ENCODE data around the gene EPM2AIP1. TPM values are rescaled to one million over a fixed set of nuclear protein-coding genes. Genes with fewer than 3 reads are reported as not detected.

Gene EPM2AIP1
- polyA plus RNA-seq, 1 of the 3 experiments (the other 2 are of a cell fraction): 4.7 TPM

DNA sequence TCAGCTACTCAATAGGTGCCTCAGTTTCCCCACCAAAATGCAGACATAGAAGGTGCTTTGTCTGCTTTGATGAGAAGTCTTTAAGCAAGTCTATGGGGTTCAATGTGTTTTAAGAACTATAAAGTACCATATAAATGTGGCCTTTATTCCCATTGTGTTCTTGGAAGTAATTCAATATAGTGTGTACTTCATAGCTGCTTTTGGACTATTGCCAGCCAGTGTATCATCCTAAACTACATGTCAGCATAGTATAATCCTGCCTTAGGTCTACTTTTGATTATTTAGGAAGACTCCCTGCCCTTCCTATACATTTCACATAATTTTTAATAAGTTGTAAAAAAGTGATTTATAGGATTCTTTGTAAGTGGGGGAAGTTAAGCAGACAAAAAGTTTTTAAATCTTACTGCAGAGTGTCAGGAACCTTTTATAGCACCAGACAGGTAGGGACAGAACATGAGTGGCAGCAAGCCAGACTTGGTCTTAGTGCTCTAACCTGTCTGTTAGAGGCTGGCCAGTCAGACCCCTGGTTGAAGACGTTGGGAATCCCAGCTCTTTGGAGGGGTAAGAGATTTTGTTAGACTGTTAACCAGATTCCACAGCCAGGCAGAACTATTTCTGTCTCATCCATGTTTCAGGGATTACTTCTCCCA lies 48.7 kb upstream of the EPM2AIP1 start:
- no peaks in the 10 kb centered on the region for H4K20me1 ChIP-seq (ENCODE audit: insufficient read depth)
- no peaks in the 10 kb centered on the region for H3K27me3 ChIP-seq (ENCODE audit: insufficient read depth)
- POLR2A ChIA-PET: no interaction called here
- H3K4me2 ChIP-seq: no peak overlapping the region
- WGBS (ENCODE audit: low lambda C conversion rate): 78% methylated on average over 1 of the region's 1 CpG
- no peak overlapping the region for H2AFZ ChIP-seq (ENCODE audit: low read depth)
- DNase-seq: no peak
- TF ChIP-seq NFIC (IDR thresholded peaks at IDR 0.05; ENCODE audit: borderline replicate concordance) (peak; percentile 12; the same call in 1 of the 2 replicates), FOXJ3 (CRISPR knock-in tag; IDR thresholded peaks at IDR 0.05) (no peak), EZH2phosphoT487 (IDR thresholded peaks at IDR 0.05; ENCODE audit: borderline replicate concordance, low read depth) (no peak)
- TF ChIP-seq, protein P1, sequence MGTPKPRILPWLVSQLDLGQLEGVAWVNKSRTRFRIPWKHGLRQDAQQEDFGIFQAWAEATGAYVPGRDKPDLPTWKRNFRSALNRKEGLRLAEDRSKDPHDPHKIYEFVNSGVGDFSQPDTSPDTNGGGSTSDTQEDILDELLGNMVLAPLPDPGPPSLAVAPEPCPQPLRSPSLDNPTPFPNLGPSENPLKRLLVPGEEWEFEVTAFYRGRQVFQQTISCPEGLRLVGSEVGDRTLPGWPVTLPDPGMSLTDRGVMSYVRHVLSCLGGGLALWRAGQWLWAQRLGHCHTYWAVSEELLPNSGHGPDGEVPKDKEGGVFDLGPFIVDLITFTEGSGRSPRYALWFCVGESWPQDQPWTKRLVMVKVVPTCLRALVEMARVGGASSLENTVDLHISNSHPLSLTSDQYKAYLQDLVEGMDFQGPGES (IDR thresholded peaks at IDR 0.05; ENCODE audit: low read depth, low read length): no peak
- no peaks in the 10 kb centered on the region for H3K9me3 ChIP-seq
- peaks cover 10% of the 10 kb centered on the region for H3F3A ChIP-seq (replicated peaks; ENCODE audit: insufficient read depth)
- H3K9me2 ChIP-seq: no peaks in the 10 kb centered on the region
- no peaks in the 10 kb centered on the region for H3K4me1 ChIP-seq (ENCODE audit: control insufficient read depth in 1 of 2, insufficient read depth in 2 of 2, low read depth in 1 of 2, low read length in 1 of 2)
- CTCF ChIA-PET: interaction anchor here (1.2 kb wide), 1 partner anchor 12 kb away, joined by 3 read pairs; no protein-coding TSS in a partner anchor
- no peak overlapping the region for H3K4me3 ChIP-seq (ENCODE audit: low read depth in 2 of 2, low read length in 1 of 2)
- no peak overlapping the region for H3K27ac ChIP-seq (ENCODE audit: low read depth in 2 of 2, low read length in 1 of 2)
- H3K79me2 ChIP-seq (ENCODE audit: insufficient read depth): no peaks in the 10 kb centered on the region
- no peak overlapping the region for H3K9ac ChIP-seq
- H3K36me3 ChIP-seq (replicated peaks in 1 of 2; ENCODE audit: control insufficient read depth in 1 of 2, insufficient read depth in 2 of 2, low read length in 1 of 2): peaks cover 34 to 64% of the 10 kb centered on the region in 2 experiments

DNA sequence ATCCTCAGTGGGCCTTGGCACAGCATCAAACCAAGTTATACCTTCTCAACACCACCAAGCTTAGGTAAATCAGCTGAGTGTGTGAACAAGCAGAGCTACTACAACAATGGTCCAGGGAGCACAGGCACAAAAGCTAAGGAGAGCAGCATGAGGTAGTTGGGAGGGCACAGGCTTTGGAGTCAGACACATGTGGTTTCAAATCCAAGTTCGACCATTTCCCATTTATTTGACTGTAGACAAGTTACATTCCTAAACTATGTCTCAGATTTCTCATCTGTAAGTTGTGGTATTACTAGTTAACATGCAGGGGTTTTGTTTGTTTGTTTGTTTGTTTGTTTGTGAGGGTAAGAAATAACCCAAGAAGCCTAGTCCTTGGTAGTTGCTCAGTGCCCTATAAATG lies 47.3 kb upstream of the EPM2AIP1 start:
- H3K36me3 ChIP-seq (replicated peaks in 1 of 2; ENCODE audit: control insufficient read depth in 1 of 2, insufficient read depth in 2 of 2, low read length in 1 of 2): peaks cover 35 to 69% of the 10 kb centered on the region in 2 experiments
- H3K4me3 ChIP-seq (ENCODE audit: low read depth in 2 of 2, low read length in 1 of 2): no peak overlapping the region
- WGBS (ENCODE audit: low lambda C conversion rate): 81% methylated on average over 1 of the region's 1 CpG
- H3K9ac ChIP-seq: no peak overlapping the region
- no peaks in the 10 kb centered on the region for H3K4me1 ChIP-seq (ENCODE audit: control insufficient read depth in 1 of 2, insufficient read depth in 2 of 2, low read depth in 1 of 2, low read length in 1 of 2)
- DNase-seq: no peak
- 0 out of 2 replicates have a peak, but pooled peaks cover 7% of the 10 kb centered on the region for H3K9me3 ChIP-seq
- no peaks in the 10 kb centered on the region for H4K20me1 ChIP-seq (ENCODE audit: insufficient read depth)
- ChIA-PET CTCF (no interaction called here), POLR2A (no interaction called here)
- H3K9me2 ChIP-seq: no peaks in the 10 kb centered on the region
- TF ChIP-seq MXI1 (IDR thresholded peaks at IDR 0.05; ENCODE audit: low read depth, low read length) (no peak), NFIC (IDR thresholded peaks at IDR 0.05; ENCODE audit: borderline replicate concordance) (no peak), YY1 (IDR thresholded peaks at IDR 0.05; ENCODE audit: low read depth) (no peak), CHD2 (IDR thresholded peaks at IDR 0.05; ENCODE audit: low read length, partially characterized antibody) (no peak), RCOR1 (IDR thresholded peaks at IDR 0.05; ENCODE audit: low read length) (no peak), TAF1 (IDR thresholded peaks at IDR 0.05; ENCODE audit: borderline replicate concordance, low read depth, low read length) (no peak), SIN3A (IDR thresholded peaks at IDR 0.05; ENCODE audit: borderline replicate concordance, low read depth, low read length) (no peak), GABPA (IDR thresholded peaks at IDR 0.05; ENCODE audit: low read depth) (no peak), JUND (IDR thresholded peaks at IDR 0.05) (no peak), GATA2 (CRISPR knock-in tag; IDR thresholded peaks at IDR 0.05) (no peak)
- TF ChIP-seq, protein P2, sequence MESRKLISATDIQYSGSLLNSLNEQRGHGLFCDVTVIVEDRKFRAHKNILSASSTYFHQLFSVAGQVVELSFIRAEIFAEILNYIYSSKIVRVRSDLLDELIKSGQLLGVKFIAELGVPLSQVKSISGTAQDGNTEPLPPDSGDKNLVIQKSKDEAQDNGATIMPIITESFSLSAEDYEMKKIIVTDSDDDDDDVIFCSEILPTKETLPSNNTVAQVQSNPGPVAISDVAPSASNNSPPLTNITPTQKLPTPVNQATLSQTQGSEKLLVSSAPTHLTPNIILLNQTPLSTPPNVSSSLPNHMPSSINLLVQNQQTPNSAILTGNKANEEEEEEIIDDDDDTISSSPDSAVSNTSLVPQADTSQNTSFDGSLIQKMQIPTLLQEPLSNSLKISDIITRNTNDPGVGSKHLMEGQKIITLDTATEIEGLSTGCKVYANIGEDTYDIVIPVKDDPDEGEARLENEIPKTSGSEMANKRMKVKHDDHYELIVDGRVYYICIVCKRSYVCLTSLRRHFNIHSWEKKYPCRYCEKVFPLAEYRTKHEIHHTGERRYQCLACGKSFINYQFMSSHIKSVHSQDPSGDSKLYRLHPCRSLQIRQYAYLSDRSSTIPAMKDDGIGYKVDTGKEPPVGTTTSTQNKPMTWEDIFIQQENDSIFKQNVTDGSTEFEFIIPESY (IDR thresholded peaks at IDR 0.05; ENCODE audit: borderline replicate concordance, low read depth): no peak
- TF ChIP-seq, protein P3, sequence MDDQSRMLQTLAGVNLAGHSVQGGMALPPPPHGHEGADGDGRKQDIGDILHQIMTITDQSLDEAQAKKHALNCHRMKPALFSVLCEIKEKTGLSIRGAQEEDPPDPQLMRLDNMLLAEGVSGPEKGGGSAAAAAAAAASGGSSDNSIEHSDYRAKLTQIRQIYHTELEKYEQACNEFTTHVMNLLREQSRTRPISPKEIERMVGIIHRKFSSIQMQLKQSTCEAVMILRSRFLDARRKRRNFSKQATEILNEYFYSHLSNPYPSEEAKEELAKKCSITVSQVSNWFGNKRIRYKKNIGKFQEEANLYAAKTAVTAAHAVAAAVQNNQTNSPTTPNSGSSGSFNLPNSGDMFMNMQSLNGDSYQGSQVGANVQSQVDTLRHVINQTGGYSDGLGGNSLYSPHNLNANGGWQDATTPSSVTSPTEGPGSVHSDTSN (IDR thresholded peaks at IDR 0.05): no peak
- TF ChIP-seq, protein P4, sequence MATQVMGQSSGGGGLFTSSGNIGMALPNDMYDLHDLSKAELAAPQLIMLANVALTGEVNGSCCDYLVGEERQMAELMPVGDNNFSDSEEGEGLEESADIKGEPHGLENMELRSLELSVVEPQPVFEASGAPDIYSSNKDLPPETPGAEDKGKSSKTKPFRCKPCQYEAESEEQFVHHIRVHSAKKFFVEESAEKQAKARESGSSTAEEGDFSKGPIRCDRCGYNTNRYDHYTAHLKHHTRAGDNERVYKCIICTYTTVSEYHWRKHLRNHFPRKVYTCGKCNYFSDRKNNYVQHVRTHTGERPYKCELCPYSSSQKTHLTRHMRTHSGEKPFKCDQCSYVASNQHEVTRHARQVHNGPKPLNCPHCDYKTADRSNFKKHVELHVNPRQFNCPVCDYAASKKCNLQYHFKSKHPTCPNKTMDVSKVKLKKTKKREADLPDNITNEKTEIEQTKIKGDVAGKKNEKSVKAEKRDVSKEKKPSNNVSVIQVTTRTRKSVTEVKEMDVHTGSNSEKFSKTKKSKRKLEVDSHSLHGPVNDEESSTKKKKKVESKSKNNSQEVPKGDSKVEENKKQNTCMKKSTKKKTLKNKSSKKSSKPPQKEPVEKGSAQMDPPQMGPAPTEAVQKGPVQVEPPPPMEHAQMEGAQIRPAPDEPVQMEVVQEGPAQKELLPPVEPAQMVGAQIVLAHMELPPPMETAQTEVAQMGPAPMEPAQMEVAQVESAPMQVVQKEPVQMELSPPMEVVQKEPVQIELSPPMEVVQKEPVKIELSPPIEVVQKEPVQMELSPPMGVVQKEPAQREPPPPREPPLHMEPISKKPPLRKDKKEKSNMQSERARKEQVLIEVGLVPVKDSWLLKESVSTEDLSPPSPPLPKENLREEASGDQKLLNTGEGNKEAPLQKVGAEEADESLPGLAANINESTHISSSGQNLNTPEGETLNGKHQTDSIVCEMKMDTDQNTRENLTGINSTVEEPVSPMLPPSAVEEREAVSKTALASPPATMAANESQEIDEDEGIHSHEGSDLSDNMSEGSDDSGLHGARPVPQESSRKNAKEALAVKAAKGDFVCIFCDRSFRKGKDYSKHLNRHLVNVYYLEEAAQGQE (IDR thresholded peaks at IDR 0.05; ENCODE audit: low read depth, low read length): no peak
- TF ChIP-seq, protein P5, sequence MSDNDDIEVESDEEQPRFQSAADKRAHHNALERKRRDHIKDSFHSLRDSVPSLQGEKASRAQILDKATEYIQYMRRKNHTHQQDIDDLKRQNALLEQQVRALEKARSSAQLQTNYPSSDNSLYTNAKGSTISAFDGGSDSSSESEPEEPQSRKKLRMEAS (IDR thresholded peaks at IDR 0.05; ENCODE audit: low read depth): no peak
- no peak overlapping the region for H2AFZ ChIP-seq (ENCODE audit: low read depth)
- H3F3A ChIP-seq (replicated peaks; ENCODE audit: insufficient read depth): peaks cover 10% of the 10 kb centered on the region
- H3K27me3 ChIP-seq (ENCODE audit: insufficient read depth): no peaks in the 10 kb centered on the region
- H3K4me2 ChIP-seq: no peak overlapping the region
- H3K27ac ChIP-seq (ENCODE audit: low read depth in 2 of 2, low read length in 1 of 2): no peak overlapping the region
- H3K79me2 ChIP-seq (ENCODE audit: insufficient read depth): no peaks in the 10 kb centered on the region

All from SK-N-SH (cell line).